Measurements from ENCODE around the gene ITFG2.
A peak's percentile ranks its signal among the peaks of the same experiment; 100 is the strongest.
"Not testable (repeated sequence)": the region's sequence is repeated elsewhere in the genome, so short reads cannot be mapped to it uniquely, and the experiment has no call there.

The ITFG2 gene

GRCh38 chr12:2812290-2813213 lies at the start of gene ITFG2:
Gene ITFG2 (plus strand): TSS chr12:2812668. CDS start chr12:2812761, 93 bp downstream.
- DNase-seq, result peak; percentile 98

GRCh38 chr12:2764398-2764797 lies 48.1 kb upstream of the ITFG2 start:
- peak; percentile 21 for DNase-seq

GRCh38 chr12:2765052-2765451 lies 47.4 kb upstream of the ITFG2 start:
- no peak for DNase-seq

- DNase-seq, result no peak
These were observed 46.9 kb upstream of the ITFG2 start for GRCh38 chr12:2765608-2766007.

GRCh38 chr12:2768224-2768961 lies 44.1 kb upstream of the ITFG2 start:
- no peak for DNase-seq

- DNase-seq, result peak; percentile 16
These were observed 42.5 kb upstream of the ITFG2 start for GRCh38 chr12:2769866-2770533.

- DNase-seq, result not testable (repeated sequence)
These were observed 41.9 kb upstream of the ITFG2 start for GRCh38 chr12:2770544-2770943.

GRCh38 chr12:2772370-2772769 lies 40.1 kb upstream of the ITFG2 start:
- DNase-seq, result no peak

GRCh38 chr12:2773199-2773875 lies 39.1 kb upstream of the ITFG2 start:
- DNase-seq, result no peak

GRCh38 chr12:2775431-2775830 lies 37.0 kb upstream of the ITFG2 start:
- no peak for DNase-seq

- DNase-seq, result no peak
These were observed 36.2 kb upstream of the ITFG2 start for GRCh38 chr12:2776129-2776806.

GRCh38 chr12:2779281-2779680 lies 33.2 kb upstream of the ITFG2 start:
- no peak for DNase-seq

GRCh38 chr12:2783936-2784600 lies 28.4 kb upstream of the ITFG2 start:
- peak; percentile 39 for DNase-seq

GRCh38 chr12:2785017-2785416 lies 27.5 kb upstream of the ITFG2 start:
- DNase-seq, result no peak

GRCh38 chr12:2791089-2791488 lies 21.4 kb upstream of the ITFG2 start:
- DNase-seq, result no peak

- DNase-seq, result no peak
These were observed 19.6 kb upstream of the ITFG2 start for GRCh38 chr12:2792671-2793500.

- DNase-seq, result no peak
These were observed 18.9 kb upstream of the ITFG2 start for GRCh38 chr12:2793561-2793960.

GRCh38 chr12:2794191-2794735 lies 18.2 kb upstream of the ITFG2 start:
- DNase-seq, result no peak

- peak; percentile 42 for DNase-seq
These were observed 17.7 kb upstream of the ITFG2 start, which contains the start of gene FKBP4 for GRCh38 chr12:2794736-2795289. Gene FKBP4 (plus strand): TSS chr12:2794970. CDS start chr12:2795140, 170 bp downstream.

Data from NCI-H2029 treated with DMSO at 0.1 percent for 48 hours (cell line).